HuH-7 (cell line): Measurements from ENCODE around the gene DNMBP.
"Not testable (repeated sequence)": the region's sequence is repeated elsewhere in the genome, so short reads cannot be mapped to it uniquely, and the experiment has no call there.

Source experiments
- DNase-seq: peaks from one replicate; pipeline ENCODE4 v3.0.0; 2011; ENCODE audit warnings: low spot score

Gene DNMBP

GRCh38 chr10:99912041-99912440, 97.7 kb downstream of the DNMBP start:
- DNase-seq = no peak

DNA sequence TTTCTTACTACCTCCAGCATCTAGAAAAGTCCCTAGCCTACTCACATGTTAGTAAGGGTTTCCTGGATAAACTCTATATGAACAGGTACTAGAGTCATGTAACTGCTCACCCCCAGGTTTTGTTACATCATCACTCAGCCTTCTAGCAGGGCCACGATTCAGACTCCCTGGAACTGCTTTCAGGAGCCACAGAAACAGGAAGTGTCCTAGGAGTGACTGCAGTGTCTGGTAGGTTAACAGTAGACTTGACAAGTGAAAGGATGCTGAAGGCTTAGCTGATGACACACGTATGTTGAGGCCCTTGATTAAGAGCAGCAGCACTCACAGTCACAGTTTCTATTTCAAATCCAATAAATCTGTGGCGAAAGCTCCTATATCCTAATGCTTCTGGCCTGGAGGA, 101.2 kb downstream of the DNMBP start:
- no peak for DNase-seq

GRCh38 chr10:99906470-99906869, 103.3 kb downstream of the DNMBP start:
- no peak for DNase-seq

GRCh38 chr10:99905971-99906370, 103.8 kb downstream of the DNMBP start:
- DNase-seq = no peak

DNA sequence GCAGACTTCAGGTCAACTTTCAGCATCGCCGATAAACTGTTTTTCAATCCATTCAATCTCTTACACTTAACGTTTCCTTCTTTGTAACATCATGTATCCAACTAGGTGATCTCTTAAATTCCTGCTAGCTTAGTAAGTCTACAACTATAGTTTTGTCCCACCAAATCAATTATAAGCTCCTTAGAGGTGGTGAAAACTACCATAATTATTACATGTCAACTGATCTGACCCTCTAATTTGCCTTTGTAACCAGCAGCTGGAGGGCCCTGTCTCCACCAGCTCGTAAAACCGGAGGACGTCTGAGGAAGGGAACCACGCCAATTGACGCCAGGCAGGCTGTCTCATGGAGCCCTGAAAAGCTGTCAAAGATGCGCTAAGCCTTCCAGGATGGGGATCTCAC, 113.9 kb downstream of the DNMBP start:
- no peak for DNase-seq

GRCh38 chr10:99895066-99895465, 114.7 kb downstream of the DNMBP start:
- DNase-seq = not testable (repeated sequence)

- DNase-seq = no peak
These were observed 115.1 kb downstream of the DNMBP start for GRCh38 chr10:99894613-99895012.

DNA sequence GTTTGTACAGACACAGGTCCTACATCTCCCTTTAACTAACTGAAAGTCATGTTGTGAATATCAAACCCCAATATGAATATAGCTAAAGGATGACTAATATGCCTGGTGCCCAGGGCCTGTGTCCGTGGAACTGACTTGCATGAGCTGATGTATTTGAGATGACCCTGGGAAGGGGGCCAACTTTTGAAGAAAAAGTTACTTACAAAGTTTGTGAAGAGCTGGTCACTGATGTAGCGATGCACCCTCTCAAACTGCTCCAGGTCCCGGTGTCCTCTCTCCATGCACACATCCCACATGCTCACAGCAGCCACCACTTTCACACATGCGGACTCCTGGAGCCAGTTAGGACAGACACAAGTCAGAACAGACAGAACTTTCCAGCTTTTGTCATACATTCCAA, 121.1 kb downstream of the DNMBP start:
- no peak for DNase-seq

DNA sequence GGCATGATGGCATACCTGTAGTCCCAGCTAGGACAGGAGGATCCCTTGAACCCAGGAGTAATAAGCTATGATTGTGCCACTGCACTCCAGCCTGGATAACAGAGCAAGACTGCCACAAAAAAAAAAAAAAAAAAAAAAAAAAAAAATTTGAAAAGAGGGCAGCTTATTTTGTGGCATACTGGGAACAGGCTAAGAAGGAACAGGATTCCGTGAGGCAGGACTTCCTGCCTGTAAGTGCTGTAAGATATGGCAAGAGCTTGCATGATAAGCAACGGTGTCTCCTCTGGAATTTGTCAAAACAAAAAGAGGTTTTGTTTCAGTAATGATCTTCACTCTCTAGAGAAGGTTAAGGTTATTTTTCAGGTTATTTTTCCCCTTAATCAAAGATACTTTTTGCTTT, 126.2 kb downstream of the DNMBP start:
- DNase-seq = no peak

- DNase-seq = no peak
These were observed 128.4 kb downstream of the DNMBP start for GRCh38 chr10:99881371-99881770.

DNA sequence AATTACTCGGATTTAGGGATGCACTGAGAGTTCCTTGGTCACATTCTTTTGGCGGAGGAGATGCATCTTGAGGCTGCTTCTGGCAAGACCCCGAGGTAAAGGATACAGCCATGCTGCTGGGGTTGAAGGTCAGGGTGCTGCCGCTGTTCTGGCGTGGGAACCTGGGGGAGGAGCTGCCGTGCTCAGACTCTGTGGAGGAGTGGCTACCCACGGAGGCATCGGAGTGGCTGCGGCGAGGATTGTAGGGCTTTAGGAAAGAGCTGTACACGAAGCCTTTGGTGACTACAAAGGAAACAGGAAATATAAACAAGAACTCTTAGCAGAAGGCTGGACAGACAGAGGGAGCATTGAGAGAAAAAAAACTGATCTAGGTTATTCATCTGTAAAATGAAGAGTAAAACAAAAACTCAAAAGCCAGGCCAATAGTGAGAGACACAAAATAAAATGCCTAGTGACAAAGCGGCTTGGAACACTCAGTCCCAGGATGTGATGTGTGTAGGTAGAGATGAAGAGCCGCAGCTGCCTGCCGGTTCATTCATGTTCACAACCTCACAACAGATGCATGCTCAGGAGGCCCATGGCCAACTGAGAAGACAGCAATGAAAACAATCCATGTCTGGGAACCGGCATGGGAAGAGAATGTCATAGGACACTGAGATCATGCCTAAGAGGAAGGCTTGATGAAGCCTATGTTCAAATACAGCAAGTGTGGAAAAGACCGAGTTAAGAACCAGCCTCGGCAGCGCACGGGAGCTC, 129.5 kb downstream of the DNMBP start:
- DNase-seq = no peak

DNA sequence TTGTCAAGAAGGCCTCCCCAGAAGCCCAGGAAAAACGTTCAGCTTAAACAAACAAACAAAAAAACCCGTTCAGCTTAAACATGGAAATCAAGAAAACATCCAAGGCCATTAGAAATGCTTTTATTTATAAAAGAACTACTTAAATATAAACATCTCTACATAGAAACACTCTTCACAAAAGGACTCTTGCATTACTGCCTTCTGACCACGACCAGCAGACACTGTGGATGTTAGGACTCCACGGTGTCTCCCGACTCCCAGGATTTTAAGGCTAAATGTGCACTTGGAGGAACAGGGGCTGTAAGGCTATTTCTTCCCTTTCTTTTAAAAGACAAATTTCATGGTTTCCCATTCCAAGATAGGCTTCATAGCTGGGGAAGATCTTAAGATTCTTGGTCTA, 134.3 kb downstream of the DNMBP start:
- no peak for DNase-seq

GRCh38 chr10:99874341-99875085, 135.2 kb downstream of the DNMBP start:
- no peak for DNase-seq

DNA sequence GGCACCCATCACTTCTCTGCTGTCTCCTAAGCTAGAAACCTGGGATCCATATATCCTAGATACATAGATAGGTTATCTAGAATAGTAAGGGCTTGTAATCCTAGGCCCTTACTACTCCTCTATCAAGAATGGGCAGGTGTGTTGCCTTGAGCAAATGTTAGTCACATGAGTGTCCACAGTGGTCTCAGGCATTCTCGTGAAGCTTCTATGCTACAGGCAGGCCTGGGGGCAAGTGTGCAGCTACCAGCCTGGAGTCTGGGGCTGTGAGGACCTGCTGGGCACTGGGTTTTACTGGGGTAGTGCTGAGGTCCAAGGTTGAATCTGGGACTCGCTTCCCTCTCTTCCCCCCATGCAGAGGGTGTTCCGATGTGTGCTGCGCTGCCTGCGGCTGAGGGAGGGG, 135.9 kb downstream of the DNMBP start:
- no peak for DNase-seq

DNA sequence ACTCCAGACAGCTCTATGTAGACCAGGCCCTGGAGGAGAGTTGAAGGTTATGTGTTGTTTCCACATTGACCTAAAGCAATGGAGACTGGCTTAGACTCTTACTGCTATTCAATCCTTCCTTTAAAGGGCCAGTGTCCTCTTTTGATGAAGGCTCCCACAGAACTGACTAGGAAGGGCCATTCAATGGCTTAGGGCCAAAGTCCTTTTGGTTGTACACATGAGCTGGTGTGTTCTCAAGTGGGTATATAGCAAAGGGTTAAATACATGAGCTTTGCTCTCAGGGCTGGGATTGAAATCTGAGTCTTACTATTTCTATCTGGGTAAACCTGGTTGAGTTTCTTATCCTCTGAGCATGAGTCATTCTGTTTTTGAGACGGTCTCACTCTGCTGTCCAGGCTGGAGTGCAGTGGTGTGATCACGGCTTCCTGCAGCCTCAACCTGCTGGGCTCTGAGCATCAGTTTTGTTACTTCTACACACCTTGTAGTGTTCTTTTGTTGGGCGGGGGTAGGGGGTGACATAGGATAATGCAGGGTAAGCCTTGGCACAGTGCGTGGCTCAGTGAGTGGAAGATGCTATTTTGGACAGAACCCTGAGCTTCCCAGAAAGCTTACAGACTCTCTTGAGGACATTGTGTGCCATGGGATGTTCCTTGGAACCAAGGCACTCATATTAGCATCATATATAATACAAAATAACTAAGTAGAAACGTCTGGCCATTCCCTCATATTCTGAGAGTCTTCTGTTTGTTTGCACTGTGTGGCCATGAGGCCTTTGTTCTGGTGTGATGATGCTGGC, 137.2 kb downstream of the DNMBP start:
- peak; percentile 61 for DNase-seq

DNA sequence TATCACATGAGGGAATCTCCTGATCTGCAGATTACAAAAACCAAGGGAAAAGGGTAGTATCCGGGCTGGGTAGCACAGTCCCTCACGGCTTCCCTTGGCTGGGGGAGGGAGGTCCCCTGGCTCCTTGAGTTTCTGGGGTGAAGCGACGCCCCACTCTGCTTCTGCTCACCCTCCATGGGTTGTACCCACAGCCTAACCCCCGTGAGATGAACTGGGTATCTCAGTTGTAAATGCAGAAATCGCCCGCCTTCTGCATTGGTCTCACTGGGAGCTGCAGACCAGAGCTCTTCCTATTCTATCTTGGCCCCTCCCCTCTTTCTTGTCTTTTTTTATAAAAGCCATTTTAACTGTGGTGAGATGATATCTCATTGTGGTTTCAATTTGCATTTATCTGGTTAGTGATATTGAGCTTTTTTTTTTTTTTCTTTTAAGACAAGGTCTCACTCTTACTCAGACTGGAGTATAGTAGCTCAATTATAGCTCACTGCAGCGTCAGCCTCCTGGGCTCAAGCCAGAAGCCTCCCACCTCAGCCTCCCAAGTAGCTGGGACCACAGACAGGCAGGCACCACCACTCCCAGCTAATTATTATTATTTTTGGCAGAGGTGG, 139.5 kb downstream of the DNMBP start:
- no peak for DNase-seq

DNA sequence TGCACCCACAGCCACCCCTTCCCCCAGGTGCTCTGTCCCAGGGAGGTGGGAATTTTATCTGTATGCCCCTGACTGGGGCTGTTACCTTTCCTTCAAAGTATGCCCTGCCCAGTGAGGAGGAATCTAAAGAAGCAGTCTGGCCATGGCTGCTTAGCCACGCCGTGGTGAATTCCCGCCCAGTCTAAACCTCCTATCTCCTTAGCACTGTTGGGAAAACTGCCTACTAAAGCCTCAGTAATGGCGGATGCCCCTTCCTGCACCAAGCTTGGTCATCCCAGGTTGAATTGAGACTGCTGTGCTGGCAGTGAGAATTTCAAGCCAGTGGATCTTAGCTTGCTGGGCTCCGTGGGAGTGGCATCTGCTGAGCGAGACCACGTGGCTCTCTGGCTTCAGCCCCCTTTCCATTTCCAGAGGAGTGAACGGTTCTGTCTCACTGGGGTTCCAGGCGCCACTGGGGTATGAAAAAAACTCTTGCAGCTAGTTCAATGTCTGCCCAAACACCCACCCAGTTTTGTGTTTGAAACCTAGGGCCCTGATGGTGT, 140.1 kb downstream of the DNMBP start:
- no peak for DNase-seq

DNA sequence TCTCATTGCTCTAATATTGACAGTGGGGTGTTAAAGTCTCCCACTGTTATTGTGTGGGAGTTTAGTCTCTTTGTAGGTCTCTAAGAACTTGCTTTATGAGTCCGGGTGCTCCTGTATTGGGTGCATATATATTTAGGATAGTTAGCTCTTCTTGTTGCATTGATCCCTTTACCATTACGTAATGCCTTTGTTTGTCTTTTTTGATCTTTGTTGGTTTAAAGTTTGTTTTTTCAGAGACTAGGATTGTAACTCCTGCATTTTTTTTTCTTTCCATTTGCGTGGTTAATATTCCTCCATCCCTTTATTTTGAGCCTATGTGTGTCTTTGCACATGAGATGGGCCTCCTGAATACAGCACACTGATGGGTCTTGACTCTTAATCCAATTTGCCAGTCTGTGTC, 142.5 kb downstream of the DNMBP start:
- not testable (repeated sequence) for DNase-seq

DNA sequence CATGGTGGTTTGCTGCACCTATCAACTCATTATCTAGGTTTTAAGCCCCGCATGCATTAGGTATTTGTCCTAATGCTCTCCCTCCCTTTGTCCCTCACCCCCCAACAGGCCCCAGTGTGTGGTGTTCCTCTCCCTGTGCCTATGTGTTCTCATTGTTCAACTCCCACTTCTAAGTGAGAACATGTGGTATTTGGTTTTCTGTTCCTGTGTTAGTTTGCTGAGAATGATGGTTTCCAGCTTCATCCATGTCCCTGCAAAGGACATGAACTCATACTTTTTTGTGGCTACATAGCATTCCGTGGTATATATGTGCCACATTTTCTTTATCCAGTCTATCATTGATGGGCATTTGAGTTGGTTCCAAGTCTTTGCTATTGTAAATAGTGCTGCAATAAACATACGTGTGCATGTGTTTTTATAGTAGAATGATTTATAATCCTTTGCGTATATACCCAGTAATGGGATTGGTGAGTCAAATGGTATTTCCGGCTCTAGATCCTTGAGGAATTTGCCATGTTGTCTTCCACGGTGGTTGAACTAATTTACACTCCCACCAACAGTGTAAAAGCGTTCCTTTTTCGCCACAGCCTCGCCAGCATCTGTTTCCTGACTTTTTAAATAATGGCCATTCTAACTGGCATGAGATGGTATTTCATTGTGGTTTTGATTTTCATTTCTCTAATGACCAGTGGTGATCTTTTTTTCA, 146.1 kb downstream of the DNMBP start:
- not testable (repeated sequence) for DNase-seq

- DNase-seq = no peak
These were observed 149.3 kb downstream of the DNMBP start for GRCh38 chr10:99860466-99860865.

DNA sequence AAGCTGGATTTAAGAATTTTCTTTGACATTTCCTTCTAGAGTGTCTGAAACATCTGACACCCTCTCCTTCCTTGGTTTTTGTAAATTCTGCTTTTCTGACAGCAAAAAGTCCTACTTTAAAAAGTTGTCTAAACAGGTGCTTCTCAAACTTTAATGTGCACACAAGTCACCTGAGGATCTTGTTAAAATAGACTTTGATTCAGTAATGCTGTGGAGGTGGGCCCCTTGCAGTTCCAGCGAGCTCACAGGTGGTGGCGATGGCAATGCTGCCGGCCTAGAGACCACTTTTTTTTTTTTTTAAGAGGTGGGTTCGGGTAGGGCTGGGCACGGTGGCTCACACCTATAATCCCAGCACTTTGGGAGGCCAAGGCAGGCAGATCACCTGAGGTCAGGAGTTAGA, 150.2 kb downstream of the DNMBP start:
- peak; percentile 42 for DNase-seq
